ENCODE data around the gene SLC41A3. TPM values are rescaled to one million over a fixed set of nuclear protein-coding genes. Genes with fewer than 3 reads are reported as not detected.

The SLC41A3 gene
- polyA plus RNA-seq, 10 donors: 32.9 to 46.4 (median 40.2) TPM

DNA sequence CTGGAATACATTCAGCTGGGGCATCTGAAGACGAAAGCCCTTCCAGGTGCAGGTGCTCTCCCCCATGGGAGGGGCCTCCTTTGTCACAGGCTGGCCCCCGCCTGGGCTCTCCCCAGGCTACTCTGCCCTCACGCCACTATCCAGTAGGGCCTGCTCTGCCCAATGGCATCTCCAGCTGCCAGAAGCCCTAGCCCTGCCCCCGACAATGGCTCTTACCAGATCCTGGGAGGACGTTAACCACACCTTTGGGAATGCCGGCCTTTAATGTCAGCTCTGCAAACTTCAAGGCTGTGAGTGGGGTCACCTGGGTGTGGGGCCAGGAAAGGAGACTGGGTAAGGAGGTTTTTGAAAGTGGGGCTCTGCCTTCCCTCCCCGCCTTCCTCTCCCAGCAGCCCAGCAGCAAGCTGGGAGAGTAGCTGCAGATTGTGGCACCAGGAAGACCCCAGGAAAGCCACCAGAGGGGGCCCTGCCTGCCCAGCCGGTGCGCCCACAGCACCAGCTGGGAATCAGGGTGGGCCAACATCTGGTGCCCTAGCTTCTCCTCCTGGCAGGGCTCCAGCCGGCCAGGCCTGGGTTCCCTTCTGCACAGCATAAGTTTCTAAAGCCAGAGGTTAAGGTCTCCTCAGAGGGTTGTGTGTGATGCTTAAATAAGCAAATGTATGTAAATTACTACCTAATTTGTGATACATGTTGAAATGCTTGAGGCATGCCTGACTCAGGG lies 40.4 kb upstream of the SLC41A3 start:
- no peak for DNase-seq

DNA sequence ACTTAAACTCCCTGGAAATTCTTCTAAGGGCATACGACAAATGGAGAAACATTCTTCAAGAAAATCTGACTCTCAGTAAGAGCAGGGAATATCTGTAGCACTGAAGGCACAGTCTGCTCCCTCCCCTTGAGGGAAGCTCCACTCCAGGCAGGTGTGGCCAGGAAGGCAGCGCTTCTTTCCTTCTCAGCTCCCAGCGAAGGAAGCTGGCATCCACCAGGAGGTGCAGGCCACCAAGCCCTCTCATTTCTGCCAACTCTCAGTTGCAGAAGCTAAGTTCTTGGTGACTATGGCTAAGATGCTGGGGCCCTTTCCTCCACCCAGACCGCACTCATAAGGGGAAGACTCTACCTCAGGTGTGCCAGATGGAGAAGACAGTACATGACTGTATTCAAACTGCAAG lies 37.7 kb upstream of the SLC41A3 start:
- no peak for DNase-seq

DNA sequence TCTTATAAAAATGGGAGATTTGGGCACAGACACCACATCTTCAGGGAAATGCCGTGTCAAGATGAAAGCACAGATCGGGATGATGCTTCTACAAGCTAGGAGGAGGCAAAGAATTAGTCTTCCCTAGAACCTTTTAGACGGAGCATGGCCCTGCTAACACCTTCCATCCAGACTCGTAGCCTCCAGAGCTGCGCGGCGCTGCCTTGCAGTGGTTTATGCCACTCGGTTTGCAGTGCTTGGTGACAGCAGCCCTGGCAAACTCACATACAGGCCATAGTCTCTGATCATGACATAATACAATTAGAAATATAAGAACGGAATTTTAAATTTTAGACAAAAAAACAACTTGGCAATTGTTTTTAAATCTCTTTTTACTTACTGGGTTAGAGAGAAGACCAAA lies 37.1 kb upstream of the SLC41A3 start:
- DNase-seq: no peak

DNA sequence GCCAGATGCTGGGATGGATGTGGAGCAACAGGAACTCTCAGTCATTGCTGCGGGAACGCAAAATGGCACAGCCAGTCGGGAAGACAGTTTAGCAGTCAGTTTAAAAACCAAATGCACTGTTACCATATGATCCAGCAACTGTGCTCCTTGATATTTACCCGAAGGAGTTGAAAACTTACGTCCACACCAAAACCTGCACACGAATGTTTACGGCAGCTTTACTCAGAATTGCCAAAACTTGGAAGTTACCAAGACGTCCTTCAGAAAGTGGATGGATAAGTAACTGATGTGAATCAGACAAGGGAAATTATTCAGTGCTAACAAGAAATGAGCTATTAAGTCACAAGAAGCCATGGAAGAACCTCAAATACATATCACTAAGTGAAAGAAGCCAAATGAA lies 36.1 kb upstream of the SLC41A3 start:
- no peak for DNase-seq

DNA sequence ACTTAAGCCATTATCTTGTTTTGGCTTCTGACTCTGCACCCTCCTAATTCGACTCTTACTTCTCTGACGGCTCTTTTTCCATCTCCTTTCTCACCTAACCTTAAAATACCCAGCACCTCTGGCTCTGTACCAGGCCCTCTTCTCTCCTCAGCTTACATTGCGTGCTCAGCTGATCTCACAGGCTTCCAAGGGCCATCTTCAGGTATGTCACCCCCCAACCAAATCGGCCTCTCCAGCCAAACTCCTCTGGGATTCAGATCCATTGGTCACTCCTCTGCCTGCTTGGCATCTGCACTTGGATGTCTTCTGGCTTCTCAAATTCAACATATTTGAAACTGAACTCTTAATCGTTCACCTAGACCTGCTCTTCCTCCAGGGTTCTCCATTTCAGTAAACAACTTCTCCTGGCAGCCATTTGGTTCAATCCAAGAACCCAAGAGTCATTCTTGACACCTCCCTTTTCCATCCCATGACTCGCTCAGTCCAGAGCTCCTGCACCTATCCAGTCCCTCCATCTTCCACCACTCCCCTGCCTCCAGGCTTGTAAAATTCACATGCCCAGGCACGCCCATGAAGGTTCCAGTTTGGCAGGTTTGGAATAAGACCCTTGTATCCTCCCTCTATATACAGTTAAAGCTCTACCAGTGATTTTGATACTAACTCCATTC lies 35.2 kb upstream of the SLC41A3 start:
- no peak for DNase-seq

DNA sequence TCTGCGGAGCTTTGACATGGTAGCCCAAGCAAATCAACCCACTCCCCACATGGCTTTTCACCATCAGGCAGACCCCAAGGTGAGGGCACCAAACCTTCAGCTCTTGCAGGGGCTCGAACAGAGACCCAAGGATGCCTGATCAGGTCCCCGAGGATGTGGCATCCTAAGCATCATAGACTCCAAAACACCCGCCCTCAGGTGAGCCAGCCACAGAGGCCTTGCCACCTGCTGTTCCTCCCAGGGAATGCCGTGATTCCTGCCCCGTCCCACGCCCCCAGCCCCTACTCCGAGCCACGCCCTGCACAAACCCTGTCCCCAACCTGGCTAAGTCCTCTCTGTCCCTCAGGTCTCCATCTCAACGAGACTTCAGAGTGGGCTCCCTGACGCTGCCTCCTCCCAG lies 34.7 kb upstream of the SLC41A3 start:
- no peak for DNase-seq

DNA sequence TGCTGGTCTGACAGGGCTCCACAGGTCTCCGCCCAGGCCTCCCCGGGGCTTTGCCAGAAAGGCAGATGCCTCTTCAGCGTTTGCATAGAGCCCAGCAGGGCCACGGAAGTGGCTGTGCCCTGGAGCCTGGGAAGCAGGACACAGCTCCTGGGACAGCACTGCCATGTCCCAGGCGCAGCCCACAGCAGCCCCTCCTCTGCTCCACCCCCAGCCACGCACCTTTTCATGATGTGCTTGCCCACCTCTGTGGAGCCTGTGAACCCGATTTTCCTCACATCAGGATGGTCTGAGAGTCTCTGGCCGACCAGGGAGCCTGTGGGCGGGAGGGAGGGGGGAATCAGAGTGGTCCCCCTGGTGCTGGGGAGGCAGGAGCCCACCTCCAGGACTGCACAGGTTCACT lies 33.9 kb upstream of the SLC41A3 start:
- no peak for DNase-seq

DNA sequence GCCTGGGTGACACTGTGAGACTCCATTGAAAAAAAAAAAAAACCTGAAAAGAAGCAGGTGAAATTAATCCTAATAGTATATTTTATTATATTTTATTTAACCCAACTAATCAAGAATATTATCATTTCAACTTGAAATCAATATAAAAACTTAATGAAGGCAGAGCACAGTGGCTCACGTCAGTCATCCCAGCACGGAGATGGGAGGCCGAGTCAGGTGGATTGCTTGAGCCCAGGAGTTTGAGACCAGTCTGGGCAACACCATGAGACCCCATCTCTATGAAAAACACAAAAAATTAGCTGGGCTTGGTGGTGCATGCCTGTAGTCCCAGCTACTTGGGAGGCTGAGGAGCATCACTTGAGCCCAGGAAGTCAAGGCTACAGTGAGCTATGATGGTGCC lies 33.3 kb upstream of the SLC41A3 start:
- DNase-seq: no peak

DNA sequence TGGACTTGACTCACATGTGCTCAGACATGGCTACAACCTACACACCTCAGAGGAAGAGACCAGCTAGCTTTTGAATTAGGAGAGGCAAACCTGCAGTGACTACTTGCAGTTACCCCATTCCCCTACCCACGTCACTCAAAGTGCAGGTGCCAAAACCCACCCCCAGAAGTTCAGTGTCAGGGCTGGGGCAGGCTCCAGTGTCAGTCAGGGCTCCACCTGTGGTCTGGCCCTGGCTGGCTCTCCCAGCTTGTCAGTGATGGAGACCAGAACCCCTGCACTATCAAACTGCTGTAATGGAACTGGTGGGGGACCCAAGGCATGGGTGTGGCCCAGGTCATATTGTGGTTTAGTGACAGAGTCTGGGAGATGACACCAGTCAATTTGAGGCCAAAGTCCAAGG lies 32.6 kb upstream of the SLC41A3 start:
- no peak for DNase-seq

DNA sequence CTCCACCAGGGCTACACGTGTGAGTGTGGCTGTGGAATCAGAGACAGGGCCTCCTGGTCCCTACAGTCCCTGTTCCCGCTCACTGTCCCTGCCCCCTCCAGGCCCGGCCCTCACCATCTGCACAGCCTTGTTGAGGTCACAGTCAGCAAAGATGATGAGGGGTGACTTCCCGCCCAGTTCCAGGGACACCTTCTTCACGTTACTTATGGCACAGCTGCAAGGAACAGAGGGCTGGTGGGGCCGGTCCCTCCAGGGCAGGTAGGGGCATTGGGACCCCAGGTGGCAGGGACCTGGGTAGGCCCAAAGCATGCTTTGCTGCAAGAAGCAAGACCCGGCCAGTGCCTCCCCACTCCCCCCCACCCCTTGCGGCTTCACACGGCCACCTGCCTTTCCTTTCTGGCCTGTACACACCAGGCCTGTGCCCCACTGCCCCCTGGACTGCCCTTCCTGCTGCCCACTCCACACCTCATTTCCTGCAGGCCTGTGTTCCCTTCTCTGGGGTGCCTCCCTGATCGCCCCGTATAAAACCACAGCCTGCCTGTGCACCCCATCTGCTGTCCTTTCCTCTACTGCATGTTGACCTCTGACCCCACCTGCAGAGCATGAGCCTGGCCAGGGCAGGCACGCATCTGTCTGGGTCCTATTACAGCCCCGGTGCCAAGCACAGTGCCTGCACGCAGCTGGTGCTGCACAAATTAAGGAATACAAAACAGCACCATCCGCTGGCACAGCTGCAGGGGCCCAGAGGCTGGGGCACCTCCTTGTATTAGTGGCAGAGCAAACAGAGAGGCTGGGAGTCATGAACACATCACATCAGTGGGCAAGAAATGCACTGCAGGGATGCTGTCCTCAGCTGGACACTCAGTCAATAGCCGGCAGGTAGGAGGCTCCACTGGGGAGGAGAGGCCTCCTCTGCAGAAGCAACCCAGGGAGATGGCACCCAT lies 30.8 kb upstream of the SLC41A3 start:
- no peak for DNase-seq

DNA sequence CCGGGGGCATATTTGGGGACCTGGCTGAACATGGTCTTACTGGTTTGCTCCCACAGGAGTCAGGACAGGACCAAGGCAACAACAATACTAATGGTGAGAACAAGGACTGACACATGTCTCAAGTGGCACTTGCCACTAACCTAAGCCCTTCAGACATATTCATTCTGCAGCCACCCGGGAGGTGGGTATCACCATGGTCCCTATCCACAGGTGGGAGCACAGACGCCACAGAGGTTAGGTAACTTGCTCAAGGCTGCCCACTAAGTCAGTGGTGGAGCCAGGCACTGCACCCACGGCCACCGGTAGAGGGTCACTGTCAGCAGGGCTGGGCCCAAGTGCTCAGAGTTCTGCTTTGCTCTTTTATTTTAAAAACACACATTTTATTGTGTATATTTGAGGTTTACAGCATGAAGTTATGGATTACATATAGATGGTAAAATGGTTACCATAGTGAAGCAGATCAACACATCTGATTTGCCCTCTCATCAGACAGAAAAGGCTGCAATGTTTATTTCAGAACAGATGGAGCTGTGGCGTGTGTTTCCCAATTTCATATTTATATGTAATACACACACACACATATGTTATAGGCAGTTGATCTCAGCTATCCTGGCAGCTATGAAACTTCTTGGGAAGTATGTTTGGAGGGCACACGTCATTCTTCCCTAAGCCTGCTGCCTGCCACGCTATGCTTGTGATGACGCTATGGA lies 30.0 kb upstream of the SLC41A3 start:
- DNase-seq: no peak

DNA sequence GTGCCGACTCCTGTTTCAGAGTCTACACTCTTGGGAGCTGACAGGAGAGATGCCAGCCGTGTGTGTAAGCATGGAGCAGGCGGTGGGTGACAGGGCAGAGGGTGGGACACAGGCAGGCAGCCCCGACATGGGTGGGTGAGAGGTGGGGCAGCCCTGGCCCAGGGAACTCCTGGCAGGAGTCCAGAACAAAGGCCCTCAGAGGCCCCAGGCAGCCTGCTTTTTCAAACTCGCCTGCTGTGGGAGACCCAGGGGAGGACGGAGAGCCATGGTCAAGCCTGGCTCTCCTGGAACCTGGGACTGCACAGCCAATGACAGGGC lies 29.3 kb upstream of the SLC41A3 start:
- no peak for DNase-seq

DNA sequence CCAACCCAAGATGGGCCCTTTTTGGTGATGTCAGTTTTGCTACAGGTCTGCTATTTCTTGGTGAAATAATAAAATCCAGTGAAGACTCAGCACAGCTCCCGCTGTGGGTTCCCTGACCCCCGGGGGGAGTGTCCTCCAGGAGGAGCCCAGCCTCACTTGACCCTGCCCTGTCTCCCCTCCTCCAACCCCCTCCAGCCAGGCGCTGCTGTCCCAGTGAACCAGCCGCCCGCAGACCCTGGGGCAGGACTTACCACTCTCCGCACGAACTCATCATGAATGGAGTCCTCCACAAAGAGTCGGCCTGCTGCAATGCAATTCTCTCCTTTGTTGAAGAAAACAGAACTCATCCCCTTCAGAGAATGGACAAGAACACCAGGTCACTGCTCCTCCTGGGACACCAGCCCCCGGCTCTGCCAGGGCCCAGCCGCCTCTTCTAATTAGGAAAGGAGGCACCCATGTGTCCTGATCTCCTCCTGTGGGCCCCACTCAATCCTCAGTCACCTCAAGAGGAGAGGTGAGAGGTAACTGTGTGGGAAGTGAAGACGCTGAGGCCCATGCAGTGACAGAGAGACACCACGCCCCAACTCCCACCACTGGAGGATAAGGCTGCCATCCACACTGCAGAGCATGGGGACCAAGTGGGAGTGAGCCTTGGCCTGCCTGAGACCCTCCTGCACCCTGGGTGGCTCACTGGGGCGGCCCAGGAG lies 28.8 kb upstream of the SLC41A3 start:
- DNase-seq: no peak

DNA sequence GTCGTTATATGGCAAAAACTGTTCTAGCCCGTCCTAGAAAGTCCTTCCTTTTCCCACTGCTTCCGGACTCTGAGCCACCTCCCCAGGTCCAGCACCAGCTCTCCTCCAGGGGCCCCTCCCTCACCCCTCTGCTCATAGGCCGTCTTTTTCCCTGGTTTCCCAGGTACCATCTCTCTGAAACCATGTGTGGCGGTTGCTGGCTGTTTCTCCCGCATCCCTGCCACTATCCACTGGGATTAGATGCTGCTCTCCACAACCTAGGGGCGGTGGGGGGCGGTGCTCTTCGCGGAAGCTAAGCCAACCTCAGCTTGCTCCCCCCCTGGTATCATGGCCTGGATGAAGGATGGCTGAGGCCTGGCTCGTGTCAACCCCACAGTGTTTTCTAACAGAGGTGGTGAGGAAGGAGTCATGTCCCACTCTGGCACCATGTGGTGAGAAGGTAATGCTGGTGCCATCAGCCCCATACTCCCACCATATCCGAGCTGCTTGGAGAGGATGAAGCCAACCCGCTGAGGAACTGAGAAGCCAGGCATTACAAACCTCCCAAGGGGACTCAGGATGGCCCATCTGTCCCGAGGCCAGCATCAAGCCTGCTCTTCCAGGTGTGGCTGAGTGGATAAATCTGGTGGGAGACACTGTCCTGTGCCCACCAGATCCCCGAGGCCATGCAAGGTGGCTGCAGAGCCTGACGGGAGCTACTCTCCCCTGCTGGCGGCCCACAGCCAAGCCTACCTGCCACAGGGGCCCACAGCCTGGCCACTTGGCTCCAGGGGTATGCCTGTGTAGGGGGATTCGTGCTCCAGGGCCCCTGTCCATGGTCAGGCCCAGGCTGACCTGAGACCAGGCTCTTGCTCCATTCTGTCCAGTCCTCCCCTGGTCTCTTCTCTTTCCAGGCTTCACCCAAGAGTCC lies 27.9 kb upstream of the SLC41A3 start:
- DNase-seq: no peak

DNA sequence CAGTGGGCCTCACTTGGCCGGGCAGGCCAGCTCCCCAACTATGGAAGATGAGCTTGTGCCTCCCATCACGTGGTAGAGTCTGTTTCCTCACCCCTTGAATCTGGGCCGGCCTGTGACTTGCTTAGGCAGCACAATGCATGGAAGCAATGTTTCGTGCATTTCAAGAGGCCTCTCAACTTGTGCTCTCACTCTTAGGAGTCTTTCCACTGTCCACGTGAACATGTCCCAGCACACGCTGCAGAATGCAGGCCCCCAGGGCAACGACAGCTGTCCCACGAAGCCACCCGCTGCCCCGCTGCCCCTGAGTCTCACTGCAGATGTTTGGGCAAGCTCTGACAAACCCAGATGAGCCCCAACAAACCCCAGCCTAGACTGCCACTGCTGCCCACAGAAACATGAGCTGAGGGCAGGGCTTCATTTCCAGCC lies 27.2 kb upstream of the SLC41A3 start:
- DNase-seq: no peak

DNA sequence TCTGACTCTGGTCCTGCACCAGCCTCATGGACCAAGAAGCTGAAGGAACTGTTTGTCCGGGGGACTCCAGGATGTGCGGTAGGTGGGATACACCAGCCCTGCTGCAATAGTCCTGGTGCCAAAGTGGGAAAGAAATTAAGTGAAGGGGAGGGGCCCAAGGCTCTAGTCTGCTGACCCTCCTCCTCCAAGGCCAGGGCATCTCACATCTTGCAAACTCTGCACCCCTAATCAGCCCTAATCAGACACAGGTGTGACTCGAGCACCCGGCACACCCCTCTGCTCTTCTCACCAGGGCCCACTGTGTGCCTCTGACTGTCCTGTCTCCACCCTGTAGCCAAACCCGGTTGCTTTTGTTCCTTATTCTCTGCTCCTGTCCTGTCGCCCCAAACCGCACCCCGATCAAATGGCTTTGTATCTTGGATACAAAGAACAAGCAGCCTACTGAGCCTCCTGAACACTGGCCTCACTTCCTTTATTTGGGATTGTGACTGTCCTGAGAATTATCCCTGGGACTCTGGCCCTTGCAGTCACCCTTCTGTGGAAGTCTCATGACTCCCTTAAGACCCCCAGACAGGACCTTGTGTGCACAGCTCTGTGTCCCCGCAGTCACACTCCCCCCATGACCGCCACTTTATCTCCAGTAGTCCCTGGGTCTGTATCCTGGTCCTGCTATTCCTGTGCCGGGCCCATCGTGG lies 26.7 kb upstream of the SLC41A3 start:
- no peak for DNase-seq

DNA sequence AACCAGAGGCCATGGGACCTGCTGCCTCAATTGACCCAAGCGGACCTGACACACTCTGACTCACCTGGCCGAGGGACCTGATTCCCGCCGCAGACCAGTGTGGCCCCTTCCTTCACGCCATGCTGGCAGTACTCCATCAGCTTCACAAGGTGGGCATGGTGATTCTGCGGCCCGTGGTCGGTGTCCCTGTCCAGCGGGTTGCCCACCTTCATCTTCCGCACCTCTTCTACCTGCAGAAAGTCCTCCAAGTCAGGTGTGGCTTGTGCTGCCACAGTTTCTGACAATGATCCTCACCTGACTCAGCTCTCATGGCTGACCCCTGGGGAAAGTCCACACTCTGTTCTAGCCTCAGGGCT lies 25.9 kb upstream of the SLC41A3 start:
- no peak for DNase-seq

DNA sequence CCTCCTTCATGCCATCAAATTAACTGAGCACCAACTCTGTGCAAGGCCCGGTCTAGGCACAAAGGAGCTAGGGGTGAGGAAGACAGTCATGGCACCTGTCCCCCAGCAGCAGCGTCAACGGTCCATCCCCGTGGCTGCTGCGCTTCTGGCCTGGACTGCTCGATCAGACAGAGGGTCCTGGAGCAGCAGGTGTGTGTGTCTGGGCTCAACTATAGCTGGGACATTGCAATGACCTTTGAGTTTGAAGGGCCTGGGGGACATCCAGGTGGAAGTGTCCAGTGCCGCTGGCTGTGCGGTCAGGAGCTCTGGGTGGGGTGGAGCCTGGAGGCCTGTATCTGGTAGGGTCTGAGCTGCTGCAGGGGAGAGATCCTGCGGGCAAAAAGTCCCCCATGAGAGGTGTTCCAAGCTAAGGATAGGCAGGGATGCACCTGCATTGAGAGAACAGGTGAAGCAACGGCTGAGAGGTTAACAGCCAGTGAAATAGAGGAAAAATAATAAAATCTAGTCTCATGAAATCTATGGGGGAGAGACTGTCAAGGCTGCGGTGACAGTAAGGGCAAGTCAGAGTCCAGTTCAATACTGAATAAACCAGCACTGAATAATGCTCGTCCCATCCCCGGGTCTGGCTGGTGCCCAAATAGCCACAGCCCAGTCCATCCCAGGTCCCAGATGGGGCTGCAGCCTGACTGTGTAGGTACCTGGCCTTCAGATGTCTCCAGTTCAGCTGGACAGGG lies 25.4 kb upstream of the SLC41A3 start:
- DNase-seq: no peak

DNA sequence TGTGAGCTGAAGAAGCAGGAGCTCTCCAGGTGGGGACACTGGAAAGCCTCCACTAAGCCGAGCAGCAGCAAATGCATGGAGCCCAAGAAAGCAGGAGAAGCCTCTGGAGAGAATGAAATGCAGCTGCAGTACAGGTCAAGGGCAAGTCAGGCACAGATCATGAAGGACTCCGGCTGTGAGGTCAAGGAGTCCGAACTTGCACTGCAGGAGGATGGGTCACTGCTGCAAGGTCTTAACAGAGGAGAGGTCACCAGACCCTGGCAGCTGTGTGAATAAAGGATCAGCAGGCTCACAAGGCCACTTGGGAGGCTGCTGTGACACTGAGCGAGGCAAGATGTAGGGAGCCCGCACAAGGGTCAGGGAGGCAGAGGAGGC lies 24.7 kb upstream of the SLC41A3 start:
- no peak for DNase-seq
